B cell (primary cell): ENCODE results near the gene LRCOL1. TPM values are rescaled to one million over a fixed set of nuclear protein-coding genes. Genes with fewer than 3 reads are reported as not detected.

Experiments used
- ATAC-seq: fragments of 200-7000 bp; cut with Tn5 transposase; one replicate; pipeline ENCODE4 v1.10.0; 2021; ENCODE audit warnings: low read depth, mild to moderate bottlenecking, moderate number of reproducible peaks, moderate library complexity
- CTCF ChIA-PET: fragments of 350-600 bp; sonication (Branson Sonifier 250); formaldehyde crosslinking; loops from one replicate; lab custom pipeline; 2021; ENCODE audit warnings: antibody characterized with exemption, inconsistent platforms; lab: Charles Lee
- POLR2A ChIA-PET: fragments of 350-600 bp; sonication (Branson Sonifier 250); formaldehyde crosslinking; loops from one replicate; lab custom pipeline; 2021; ENCODE audit warnings: antibody characterized with exemption; lab: Charles Lee
- DNase-seq: peaks from one replicate; pipeline ENCODE4 v3.0.0; 2013
- H2AFZ ChIP-seq: 2 replicates; pipeline ENCODE4 v1.6.1; 2012; ENCODE audit warnings: mild to moderate bottlenecking, low read depth, low read length; ENCODE audit not compliant: insufficient read depth, poor library complexity, severe bottlenecking
- H3K27ac ChIP-seq, 2 donors: 1 replicate in 1 of 2; 2 replicates in 1 of 2; pipeline ENCODE4 v1.5.1; 2012 to 2013; ENCODE audit warnings: low read length in 2 of 2, mild to moderate bottlenecking in 2 of 2, moderate library complexity in 1 of 2
- H3K27me3 ChIP-seq, 4 experiments: fragments of 200-600 bp in 1 of 4; sonication (generic) in 1 of 4; replicated peaks in 1 of 4; 1 replicate in 2 of 4; 2 replicates in 2 of 4; pipeline versions ENCODE4 v1.6.1 to v1.7.0; 2013 to 2016; ENCODE audit warnings: low read length in 3 of 4, mild to moderate bottlenecking in 2 of 4, mixed read lengths in 1 of 4, moderate library complexity in 1 of 4; ENCODE audit not compliant: insufficient read depth in 4 of 4, control insufficient read depth in 3 of 4; ENCODE audit errors: control extremely low read depth in 1 of 4
- H3K36me3 ChIP-seq, 2 experiments: replicated peaks in 1 of 2; 1 replicate in 1 of 2; 2 replicates in 1 of 2; pipeline versions ENCODE4 v1.6.1 to v1.7.1; 2013; ENCODE audit warnings: low read length in 1 of 2; ENCODE audit not compliant: insufficient read depth in 2 of 2, control insufficient read depth in 1 of 2; ENCODE audit errors: control extremely low read depth in 1 of 2, extremely low read depth in 1 of 2
- H3K4me1 ChIP-seq, 2 donors: fragments of 200-600 bp in 1 of 2; sonication (generic) in 1 of 2; 1 replicate in 1 of 2; 2 replicates in 1 of 2; pipeline versions ENCODE4 v1.5.1 to v1.6.1; 2013 to 2017; ENCODE audit warnings: low read length in 2 of 2; ENCODE audit not compliant: control insufficient read depth in 2 of 2, insufficient read depth in 2 of 2
- H3K4me2 ChIP-seq: replicated peaks from 2 replicates; pipeline ENCODE3; 2012; ENCODE audit warnings: mild to moderate bottlenecking, low read depth, low read length; ENCODE audit not compliant: poor library complexity, severe bottlenecking
- H3K4me3 ChIP-seq, 5 experiments: fragments of 200-600 bp in 1 of 5; sonication (generic) in 1 of 5; 1 replicate in 3 of 5; 2 replicates in 2 of 5; pipeline versions ENCODE4 v1.5.1 to v1.7.0; 2011 to 2016; ENCODE audit warnings: low read length in 4 of 5, mild to moderate bottlenecking in 4 of 5, low read depth in 2 of 5, control low read depth in 1 of 5, moderate library complexity in 1 of 5; ENCODE audit not compliant: insufficient read depth in 1 of 5; ENCODE audit errors: control extremely low read depth in 1 of 5, extremely low read depth in 1 of 5
- H3K79me2 ChIP-seq: fragments of 200-600 bp; sonication (generic); one replicate; pipeline ENCODE4 v1.6.0; 2016; ENCODE audit warnings: low read length; ENCODE audit not compliant: control insufficient read depth, insufficient read depth
- H3K9ac ChIP-seq: fragments of 200-600 bp; sonication (generic); 2 replicates; pipeline ENCODE4 v1.6.1; 2017; ENCODE audit warnings: mild to moderate bottlenecking, low read length, moderate library complexity
- H3K9me3 ChIP-seq, 3 donors: one replicate each; pipeline versions ENCODE4 v1.6.1 to v1.7.1; 2013; ENCODE audit warnings: low read length in 2 of 3; ENCODE audit not compliant: control insufficient read depth in 2 of 3, insufficient read depth in 1 of 3; ENCODE audit errors: control extremely low read depth in 1 of 3
- H4K20me1 ChIP-seq: 2 replicates; pipeline ENCODE4 v1.6.0; 2012; ENCODE audit warnings: mild to moderate bottlenecking, low read length; ENCODE audit not compliant: insufficient read depth, control insufficient read depth, poor library complexity, severe bottlenecking
- H3K27ac Mint-ChIP-seq: one replicate; pipeline ENCODE4 v1.8.0; 2021; ENCODE audit warnings: mixed read lengths
- H3K27me3 Mint-ChIP-seq: one replicate; pipeline ENCODE4 v1.8.0; 2021; ENCODE audit warnings: mixed read lengths
- H3K4me1 Mint-ChIP-seq: one replicate; pipeline ENCODE4 v1.8.0; 2021; ENCODE audit warnings: mixed read lengths
- H3K4me3 Mint-ChIP-seq: one replicate; pipeline ENCODE4 v1.8.0; 2021; ENCODE audit warnings: mixed read lengths
- H3K9me3 Mint-ChIP-seq: one replicate; pipeline ENCODE4 v1.8.0; 2022; ENCODE audit warnings: mixed read lengths; ENCODE audit not compliant: insufficient read depth
- EZH2 ChIP-seq: IDR thresholded peaks from 2 replicates; pipeline ENCODE4 v1.6.1; 2012; ENCODE audit warnings: borderline replicate concordance, low read depth, mild to moderate bottlenecking, moderate library complexity, low read length; ENCODE audit not compliant: insufficient read depth, poor library complexity, severe bottlenecking
- WGBS: methylation state at CpG from one replicate; pipeline ENCODE4 v1.1.5; 2013; ENCODE audit warnings: missing lambda C conversion rate; ENCODE audit not compliant: insufficient coverage; 5-methylcytosine and 5-hydroxymethylcytosine counted together
- intact Hi-C: fragments of 100-400 bp; cut with micrococcal nuclease; formaldehyde crosslinking; loops from one replicate; pipeline ENCODE4 v1.10.0; 2022
- polyA plus RNA-seq: library from polyadenylated mRNA; depleted of rRNA; stranded (reverse); fragments of >200 nt; gene quantifications from 2 replicates; pipeline ENCODE4 v1.2.3, GENCODE V29; 2012
- total RNA-seq, 2 donors: library from RNA; stranded (reverse); fragments of 120-200 nt in 1 of 2; gene quantifications; 1 replicate in 1 of 2; 2 replicates in 1 of 2; pipeline versions ENCODE4 v1.2.3 to v1.2.4, GENCODE V29; 2013 to 2022
- TF ChIP-seq, protein P1 (sequence below): fragments of 200-600 bp; IDR thresholded peaks from one replicate; pipeline ENCODE4 v1.8.0; 2022; ENCODE audit warnings: antibody characterized with exemption, mild to moderate bottlenecking

The LRCOL1 gene
- total and polyA plus RNA-seq, 2 donors (not counting 1 experiment from before 2014, with no cell fraction given), result not detected

DNA sequence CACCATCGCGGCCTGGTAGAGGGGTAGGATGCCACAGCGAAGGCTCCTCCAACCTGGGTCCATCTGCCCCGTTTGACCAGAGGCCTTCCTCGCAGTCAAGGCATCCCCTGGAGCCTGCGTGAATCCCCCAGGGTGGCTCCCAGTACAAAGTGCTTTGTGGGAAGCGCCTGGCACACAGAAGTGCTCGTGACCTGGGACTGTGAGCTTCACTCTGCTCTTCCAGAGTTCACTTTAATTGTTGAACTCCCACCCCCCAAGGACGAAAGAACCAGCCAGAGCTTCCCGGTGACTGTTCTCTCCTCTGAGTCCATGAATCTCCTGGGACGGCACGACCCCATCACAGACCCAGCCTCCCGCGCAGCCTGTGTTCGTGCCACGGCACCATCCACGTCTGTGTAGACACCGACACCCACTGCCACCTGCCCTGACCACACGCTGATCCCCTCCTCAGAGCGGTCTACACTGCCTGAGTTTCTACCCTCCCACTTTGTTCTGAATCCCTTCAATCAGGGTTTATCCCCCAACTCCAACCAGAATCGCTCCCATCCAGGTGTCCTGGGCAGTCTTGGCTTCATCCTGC, 24.1 kb upstream of the LRCOL1 start:
- ChIA-PET CTCF (no interaction called here), POLR2A (no interaction called here)
- H3K4me1 Mint-ChIP-seq, result peaks cover 20% of the 10 kb centered on the region

DNA sequence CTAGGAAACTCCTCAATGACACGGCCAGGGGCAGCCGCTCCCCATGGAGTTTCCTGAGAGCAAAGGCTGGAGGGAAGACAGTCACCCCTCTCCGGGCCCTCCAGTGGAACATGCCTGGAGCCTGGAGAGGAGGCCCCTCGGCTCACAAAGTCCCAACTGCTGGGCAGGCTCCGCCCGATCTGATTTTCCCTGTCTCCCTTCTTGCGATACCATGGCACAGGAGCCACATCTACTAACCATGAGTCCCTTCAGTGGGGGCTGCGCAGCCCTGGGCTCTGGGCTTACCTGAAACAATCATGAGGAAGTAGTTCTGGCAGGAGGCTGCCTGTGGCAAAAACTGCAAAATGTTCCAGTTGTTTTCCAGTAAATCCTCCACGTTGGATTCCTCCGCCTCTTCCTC, 23.5 kb upstream of the LRCOL1 start:
- 94% methylated on average over 7 of the region's 10 CpGs for WGBS
- Histone ChIP-seq H3K79me2 (no peaks in the 10 kb centered on the region), H3K9me3 (no peaks in the 10 kb centered on the region), H3K27me3 (no peaks in the 10 kb centered on the region), H3K27ac (no peak overlapping the region), H3K4me1 (peaks cover 0 to 25% of the 10 kb centered on the region in 2 donors), H3K4me2 (no peak overlapping the region), H2AFZ (no peak overlapping the region), H4K20me1 (no peaks in the 10 kb centered on the region), H3K4me3 (no peak overlapping the region), H3K9ac (no peak overlapping the region), H3K36me3 (peaks cover 3 to 36% of the 10 kb centered on the region in 2 experiments)
- ATAC-seq (no peak), DNase-seq (no peak)
- no peak overlapping the region for H3K27ac Mint-ChIP-seq
- POLR2A ChIA-PET, result no interaction called here
- intact Hi-C loops, result no loop called here
- TF ChIP-seq, protein P1, sequence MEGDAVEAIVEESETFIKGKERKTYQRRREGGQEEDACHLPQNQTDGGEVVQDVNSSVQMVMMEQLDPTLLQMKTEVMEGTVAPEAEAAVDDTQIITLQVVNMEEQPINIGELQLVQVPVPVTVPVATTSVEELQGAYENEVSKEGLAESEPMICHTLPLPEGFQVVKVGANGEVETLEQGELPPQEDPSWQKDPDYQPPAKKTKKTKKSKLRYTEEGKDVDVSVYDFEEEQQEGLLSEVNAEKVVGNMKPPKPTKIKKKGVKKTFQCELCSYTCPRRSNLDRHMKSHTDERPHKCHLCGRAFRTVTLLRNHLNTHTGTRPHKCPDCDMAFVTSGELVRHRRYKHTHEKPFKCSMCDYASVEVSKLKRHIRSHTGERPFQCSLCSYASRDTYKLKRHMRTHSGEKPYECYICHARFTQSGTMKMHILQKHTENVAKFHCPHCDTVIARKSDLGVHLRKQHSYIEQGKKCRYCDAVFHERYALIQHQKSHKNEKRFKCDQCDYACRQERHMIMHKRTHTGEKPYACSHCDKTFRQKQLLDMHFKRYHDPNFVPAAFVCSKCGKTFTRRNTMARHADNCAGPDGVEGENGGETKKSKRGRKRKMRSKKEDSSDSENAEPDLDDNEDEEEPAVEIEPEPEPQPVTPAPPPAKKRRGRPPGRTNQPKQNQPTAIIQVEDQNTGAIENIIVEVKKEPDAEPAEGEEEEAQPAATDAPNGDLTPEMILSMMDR, result no peak
- TF ChIP-seq EZH2, result no peak
- H3K27me3 Mint-ChIP-seq, result no peaks in the 10 kb centered on the region
- CTCF ChIA-PET, result interaction anchor here (1.7 kb wide), 1 partner anchor 17 kb away, joined by 4 read pairs; no protein-coding TSS in a partner anchor
- no peaks in the 10 kb centered on the region for H3K9me3 Mint-ChIP-seq
- peaks cover 20% of the 10 kb centered on the region for H3K4me1 Mint-ChIP-seq
- no peak overlapping the region for H3K4me3 Mint-ChIP-seq

More for the DNA sequence above, 24.1 kb upstream of the LRCOL1 start:
- Histone ChIP-seq H3K9ac (no peak overlapping the region), H4K20me1 (no peaks in the 10 kb centered on the region), H3K4me2 (no peak overlapping the region), H3K27ac (no peak overlapping the region), H3K36me3 (peaks cover 3 to 38% of the 10 kb centered on the region in 2 experiments), H2AFZ (no peak overlapping the region), H3K4me1 (peaks cover 0 to 25% of the 10 kb centered on the region in 2 donors), H3K79me2 (no peaks in the 10 kb centered on the region), H3K4me3 (no peak overlapping the region), H3K9me3 (no peaks in the 10 kb centered on the region), H3K27me3 (no peaks in the 10 kb centered on the region)
- TF ChIP-seq EZH2, result no peak
- TF ChIP-seq, protein P1, result no peak
- Mint-ChIP-seq H3K9me3 (no peaks in the 10 kb centered on the region), H3K4me3 (no peak overlapping the region), H3K27ac (no peak overlapping the region), H3K27me3 (no peaks in the 10 kb centered on the region)
- ATAC-seq, result no peak
- 99% methylated on average over 21 of the region's 21 CpGs for WGBS
- DNase-seq, result no peak
- intact Hi-C loops, result no loop called here
